Measurements from ENCODE around the gene CALM3.

The CALM3 gene

GRCh38 chr19:46611776-46612175, 10.6 kb downstream of the CALM3 start:
- POLR2A ChIA-PET (ENCODE audit: low non-redundant PET) = no interaction called here
- CTCF ChIA-PET = interaction anchor here (1.5 to 2.5 kb wide), 2 partner anchors 20 to 50 kb away, joined by 4 to 15 read pairs; partner anchors contain the start of gene DACT3
- H3K27ac ChIP-seq = peak overlapping the region; percentile 17; the same call in 1 of the 2 replicates
- DNase-seq (ENCODE audit: low spot score) = no peak
- TF ChIP-seq, protein P1, sequence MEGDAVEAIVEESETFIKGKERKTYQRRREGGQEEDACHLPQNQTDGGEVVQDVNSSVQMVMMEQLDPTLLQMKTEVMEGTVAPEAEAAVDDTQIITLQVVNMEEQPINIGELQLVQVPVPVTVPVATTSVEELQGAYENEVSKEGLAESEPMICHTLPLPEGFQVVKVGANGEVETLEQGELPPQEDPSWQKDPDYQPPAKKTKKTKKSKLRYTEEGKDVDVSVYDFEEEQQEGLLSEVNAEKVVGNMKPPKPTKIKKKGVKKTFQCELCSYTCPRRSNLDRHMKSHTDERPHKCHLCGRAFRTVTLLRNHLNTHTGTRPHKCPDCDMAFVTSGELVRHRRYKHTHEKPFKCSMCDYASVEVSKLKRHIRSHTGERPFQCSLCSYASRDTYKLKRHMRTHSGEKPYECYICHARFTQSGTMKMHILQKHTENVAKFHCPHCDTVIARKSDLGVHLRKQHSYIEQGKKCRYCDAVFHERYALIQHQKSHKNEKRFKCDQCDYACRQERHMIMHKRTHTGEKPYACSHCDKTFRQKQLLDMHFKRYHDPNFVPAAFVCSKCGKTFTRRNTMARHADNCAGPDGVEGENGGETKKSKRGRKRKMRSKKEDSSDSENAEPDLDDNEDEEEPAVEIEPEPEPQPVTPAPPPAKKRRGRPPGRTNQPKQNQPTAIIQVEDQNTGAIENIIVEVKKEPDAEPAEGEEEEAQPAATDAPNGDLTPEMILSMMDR (conservative IDR thresholded peaks at IDR 0.05; ENCODE audit: low read depth) = no peak

DNA sequence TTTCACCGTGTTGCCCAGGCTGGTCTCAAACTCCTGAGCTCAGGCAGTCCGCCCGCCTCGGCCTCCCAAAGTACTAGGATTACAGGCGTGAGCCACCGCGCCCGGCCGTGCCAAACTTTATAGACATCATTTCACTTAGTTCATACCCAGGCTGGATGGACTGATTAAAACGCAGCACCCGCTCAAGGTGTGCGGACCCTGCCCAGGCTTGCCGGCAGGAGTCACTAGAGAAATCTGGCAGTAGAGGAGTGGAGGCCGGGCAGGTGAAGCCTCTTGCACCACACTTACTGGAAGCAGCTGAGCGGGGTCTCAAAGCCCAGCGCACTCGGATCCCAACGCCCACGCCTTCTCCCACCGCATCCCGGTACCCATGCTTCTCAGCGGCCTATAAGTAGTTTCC, 12.4 kb downstream of the CALM3 start:
- TF ChIP-seq, protein P1 (conservative IDR thresholded peaks at IDR 0.05; ENCODE audit: low read depth) = no peak
- ChIA-PET POLR2A (ENCODE audit: low non-redundant PET) (no interaction called here), CTCF (interaction anchor here (0.6 to 2.5 kb wide), 10 partner anchors 9 to 254 kb away, joined by 3 to 15 read pairs (median 4); partner anchors contain the start of genes DACT3 and PTGIR)
- no peak overlapping the region for H3K27ac ChIP-seq
- no peak for DNase-seq (ENCODE audit: low spot score)

DNA sequence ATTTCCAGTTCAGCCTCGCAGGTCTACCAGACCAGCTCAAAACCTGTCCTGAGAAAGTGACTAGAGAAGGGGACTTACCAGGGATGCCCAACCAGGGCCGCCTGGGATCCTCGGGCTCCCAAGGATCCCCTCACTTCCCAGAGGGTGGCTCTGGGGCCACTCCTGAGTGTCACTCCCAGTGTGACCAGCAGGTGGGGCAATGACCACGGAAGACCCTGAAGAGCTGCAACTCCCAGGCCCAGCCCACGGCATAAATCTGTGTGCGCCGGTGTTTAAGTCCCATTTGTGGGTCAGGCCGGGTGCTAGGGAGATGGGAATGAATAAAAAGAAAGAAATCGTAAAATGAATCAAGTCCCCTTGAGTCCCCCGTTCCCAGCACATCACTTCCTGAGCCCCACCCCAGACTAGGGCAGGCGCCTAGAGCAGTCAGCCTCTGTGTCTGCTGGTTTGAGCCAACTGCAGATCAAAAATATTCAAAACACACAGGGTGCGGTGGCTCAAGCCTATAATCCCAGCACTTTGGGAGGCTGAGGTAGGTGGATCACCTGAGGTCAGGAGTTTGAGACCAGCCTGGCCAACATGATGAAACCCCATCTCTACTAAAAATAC, 13.1 kb downstream of the CALM3 start:
- POLR2A ChIA-PET (ENCODE audit: low non-redundant PET) = no interaction called here
- TF ChIP-seq, protein P1 (conservative IDR thresholded peaks at IDR 0.05; ENCODE audit: low read depth) = peak; percentile 90

DNA sequence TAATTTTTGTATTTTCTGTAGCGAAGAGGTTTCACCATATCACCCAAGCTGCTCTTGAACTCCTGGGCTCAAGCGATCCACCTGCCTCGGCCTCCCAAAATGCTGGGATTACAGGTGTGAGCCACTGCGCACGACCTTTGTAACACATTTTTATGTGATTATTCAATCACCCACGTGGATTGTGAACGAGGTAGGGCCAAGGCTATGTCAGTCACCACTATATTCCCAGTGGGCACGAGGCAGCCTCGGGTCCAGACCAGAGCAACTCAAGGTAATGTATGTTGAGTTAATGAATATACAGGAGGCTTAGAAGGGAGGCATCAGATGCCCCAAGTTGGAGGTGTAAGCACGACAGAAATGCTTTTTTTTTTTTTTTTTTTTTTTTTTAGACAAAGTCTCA, 14.8 kb downstream of the CALM3 start:
- ChIA-PET CTCF (interaction anchor here (0.6 to 3.0 kb wide), 6 partner anchors 27 to 224 kb away, joined by 3 to 45 read pairs (median 4); partner anchors contain the start of gene DACT3), POLR2A (ENCODE audit: low non-redundant PET) (no interaction called here)
- DNase-seq (ENCODE audit: low spot score) = no peak
- H3K27ac ChIP-seq = no peak overlapping the region
- TF ChIP-seq, protein P1 (conservative IDR thresholded peaks at IDR 0.05; ENCODE audit: low read depth) = no peak

More for the DNA sequence above, 13.1 kb downstream of the CALM3 start:
- CTCF ChIA-PET = interaction anchor here (0.5 to 1.3 kb wide), 21 partner anchors 8 to 254 kb away, joined by 3 to 8 read pairs (median 3); partner anchors contain the start of genes DACT3 and PTGIR
- no peak overlapping the region for H3K27ac ChIP-seq
- peak; percentile 82 for DNase-seq (ENCODE audit: low spot score)

GRCh38 chr19:46616631-46617322, 15.6 kb downstream of the CALM3 start:
- TF ChIP-seq, protein P1 (conservative IDR thresholded peaks at IDR 0.05; ENCODE audit: low read depth) = peak; percentile 68
- DNase-seq (ENCODE audit: low spot score) = peak; percentile 64
- H3K27ac ChIP-seq = no peak overlapping the region
- POLR2A ChIA-PET (ENCODE audit: low non-redundant PET) = interaction anchor here (0.5 kb wide), 1 partner anchor 112 kb away, joined by 3 read pairs; no protein-coding TSS in a partner anchor
- CTCF ChIA-PET = interaction anchor here (0.6 to 3.0 kb wide), 11 partner anchors 10 to 378 kb away, joined by 3 to 45 read pairs (median 3); partner anchors contain the start of gene DACT3

GRCh38 chr19:46617601-46618000, 16.5 kb downstream of the CALM3 start:
- ChIA-PET CTCF (interaction anchor here (0.6 to 3.0 kb wide), 9 partner anchors 10 to 377 kb away, joined by 3 to 45 read pairs (median 3); partner anchors contain the start of gene DACT3), POLR2A (ENCODE audit: low non-redundant PET) (interaction anchor here (0.7 kb wide), 1 partner anchor 17 kb away, joined by 4 read pairs; no protein-coding TSS in a partner anchor)
- H3K27ac ChIP-seq = no peak overlapping the region
- no peak for DNase-seq (ENCODE audit: low spot score)
- TF ChIP-seq, protein P1 (conservative IDR thresholded peaks at IDR 0.05; ENCODE audit: low read depth) = no peak
